ENCODE data around the gene RPP25L. TPM values are rescaled to one million over a fixed set of nuclear protein-coding genes. Genes with fewer than 3 reads are reported as not detected.
A peak's percentile ranks its signal among the peaks of the same experiment; 100 is the strongest.

RPP25L gene
- total RNA-seq, 1 experiment from 2014 or later = 17.2 TPM

DNA sequence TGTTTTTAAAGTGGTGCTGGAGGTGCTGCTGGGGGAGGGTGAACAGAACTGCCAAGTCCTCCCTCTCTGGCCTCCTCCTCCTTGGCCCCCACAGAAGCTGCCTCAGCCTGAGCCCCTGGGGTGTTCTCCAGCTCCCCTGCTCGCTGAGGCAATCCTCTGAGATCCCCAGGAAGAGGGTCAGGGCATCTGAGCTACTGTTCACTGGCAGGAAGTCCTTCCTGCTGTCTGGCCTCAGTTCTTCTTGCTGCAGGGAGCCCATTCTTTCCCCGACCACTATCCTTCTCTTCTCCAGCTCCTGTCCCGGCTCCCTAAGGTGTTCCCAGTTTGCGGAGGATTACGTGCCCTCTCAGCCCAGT is 32.1 kb downstream of the RPP25L start:
- Histone ChIP-seq H3K56ac (ENCODE audit: insufficient read length, low read depth, low read length) (no peak overlapping the region), H3K79me2 (ENCODE audit: insufficient read depth, low read length) (no peaks in the 10 kb centered on the region), H4K91ac (ENCODE audit: insufficient read length, low read depth, low read length) (no peak overlapping the region), H3K27ac (ENCODE audit: insufficient read length, low read depth, low read length) (no peak overlapping the region), H3K9ac (ENCODE audit: extremely low read depth, insufficient read length, low read length) (no peak overlapping the region), H3K14ac (ENCODE audit: insufficient read depth, low read length) (no peak overlapping the region), H4K20me1 (ENCODE audit: control insufficient read depth, insufficient read depth, insufficient read length) (no peaks in the 10 kb centered on the region), H4K5ac (ENCODE audit: insufficient read length, low read depth, low read length) (no peak overlapping the region), H3K27me3 (ENCODE audit: insufficient read depth, low read length) (peaks cover 27% of the 10 kb centered on the region), H4K8ac (replicated peaks; ENCODE audit: insufficient read length, low read depth, low read length) (no peak overlapping the region), H3K23ac (ENCODE audit: insufficient read length, low read depth, low read length) (no peak overlapping the region), H2BK20ac (ENCODE audit: low read depth, low read length, poor library complexity, severe bottlenecking) (no peak overlapping the region), H2AK5ac (ENCODE audit: insufficient read length, low read length) (no peak overlapping the region), H3K79me1 (ENCODE audit: insufficient read depth, low read depth, low read length, poor library complexity, severe bottlenecking) (no peaks in the 10 kb centered on the region), H2BK120ac (ENCODE audit: low read depth, low read length, poor library complexity, severe bottlenecking) (no peak overlapping the region), H3K4me2 (ENCODE audit: insufficient read depth, insufficient read length, low read length) (peak overlapping the region; percentile 58), H3T11ph (ENCODE audit: low read length) (no peak overlapping the region), H3K23me2 (ENCODE audit: insufficient read length, low read depth, low read length, poor library complexity, severe bottlenecking) (peaks cover 7% of the 10 kb centered on the region), H2BK5ac (ENCODE audit: insufficient read length, low read length) (no peak overlapping the region), H3K4me1 (ENCODE audit: insufficient read depth, low read length) (peaks cover 12% of the 10 kb centered on the region), H3K9me3 (ENCODE audit: control insufficient read depth, low read depth, low read length) (no peaks in the 10 kb centered on the region), H3K4ac (ENCODE audit: low read depth, low read length) (no peak overlapping the region), H2BK15ac (ENCODE audit: low read depth, low read length) (no peak overlapping the region), H2AFZ (ENCODE audit: low read length) (no peak overlapping the region), H3K18ac (ENCODE audit: insufficient read length, low read depth, low read length) (no peak overlapping the region), H2BK12ac (ENCODE audit: insufficient read length, low read depth, low read length) (no peak overlapping the region)
- peaks cover 0 to 5% of the 10 kb centered on the region in 2 experiments; a peak in 1 of 5 replicates for H3K9me3 Mint-ChIP-seq
- H3K4me3 Mint-ChIP-seq = peak overlapping the region in 1 of 2 experiments; percentile 72; a peak in 3 of 5 replicates
- H3K27me3 Mint-ChIP-seq (ENCODE audit: low read depth) = peaks cover 95% of the 10 kb centered on the region
- no peak overlapping the region for H3K27ac Mint-ChIP-seq
- no CpG with 5 or more reads among the region's 5 CpGs for WGBS (ENCODE audit: extremely low coverage, insufficient read length, low lambda C conversion rate)
- DNase-seq = no peak
- H3K4me1 Mint-ChIP-seq = peaks cover 43 to 51% of the 10 kb centered on the region in 2 experiments
- no peaks in the 10 kb centered on the region for H3K36me3 Mint-ChIP-seq (ENCODE audit: insufficient read depth in 1 of 3, low read depth in 3 of 3)
- TF ChIP-seq, protein P1, sequence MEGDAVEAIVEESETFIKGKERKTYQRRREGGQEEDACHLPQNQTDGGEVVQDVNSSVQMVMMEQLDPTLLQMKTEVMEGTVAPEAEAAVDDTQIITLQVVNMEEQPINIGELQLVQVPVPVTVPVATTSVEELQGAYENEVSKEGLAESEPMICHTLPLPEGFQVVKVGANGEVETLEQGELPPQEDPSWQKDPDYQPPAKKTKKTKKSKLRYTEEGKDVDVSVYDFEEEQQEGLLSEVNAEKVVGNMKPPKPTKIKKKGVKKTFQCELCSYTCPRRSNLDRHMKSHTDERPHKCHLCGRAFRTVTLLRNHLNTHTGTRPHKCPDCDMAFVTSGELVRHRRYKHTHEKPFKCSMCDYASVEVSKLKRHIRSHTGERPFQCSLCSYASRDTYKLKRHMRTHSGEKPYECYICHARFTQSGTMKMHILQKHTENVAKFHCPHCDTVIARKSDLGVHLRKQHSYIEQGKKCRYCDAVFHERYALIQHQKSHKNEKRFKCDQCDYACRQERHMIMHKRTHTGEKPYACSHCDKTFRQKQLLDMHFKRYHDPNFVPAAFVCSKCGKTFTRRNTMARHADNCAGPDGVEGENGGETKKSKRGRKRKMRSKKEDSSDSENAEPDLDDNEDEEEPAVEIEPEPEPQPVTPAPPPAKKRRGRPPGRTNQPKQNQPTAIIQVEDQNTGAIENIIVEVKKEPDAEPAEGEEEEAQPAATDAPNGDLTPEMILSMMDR (conservative IDR thresholded peaks at IDR 0.05) = no peak
